SK-N-SH treated with all-trans-retinoic acid at 6 μM for 48 hours (cell line): ENCODE results near the gene ENTHD1.

Source experiments
- ATAC-seq: fragments of 200-7000 bp; cut with Tn5 transposase; 3 replicates; pipeline ENCODE4 v1.9.1; 2020; ENCODE audit warnings: mild to moderate bottlenecking, moderate library complexity
- ARNTL ChIP-seq: fragments of 450-650 bp; formaldehyde crosslinking; IDR thresholded peaks from 2 replicates; pipeline ENCODE4 v1.5.0; 2020; ENCODE audit warnings: low read depth, mild to moderate bottlenecking, moderate library complexity, borderline replicate concordance
- BACH2 ChIP-seq: fragments of 250-450 bp; sonication (Bioruptor Pico); IDR thresholded peaks from 2 replicates; pipeline ENCODE4 v1.9.0; 2021; ENCODE audit warnings: mild to moderate bottlenecking, borderline replicate concordance
- CSDC2 ChIP-seq: fragments of 250-450 bp; sonication (Bioruptor Pico); IDR thresholded peaks from 2 replicates; pipeline ENCODE4 v1.5.0; 2020; ENCODE audit warnings: mild to moderate bottlenecking, moderate library complexity
- CSRNP3 ChIP-seq: fragments of 250-450 bp; sonication (Bioruptor Pico); IDR thresholded peaks from 2 replicates; pipeline ENCODE4 v1.5.1; 2021; ENCODE audit warnings: mild to moderate bottlenecking, moderate library complexity
- ESRRG ChIP-seq: fragments of 250-450 bp; sonication (Bioruptor Pico); IDR thresholded peaks from 2 replicates; pipeline ENCODE4 v1.6.1; 2021; ENCODE audit warnings: mild to moderate bottlenecking
- GLIS3 ChIP-seq: fragments of 250-450 bp; sonication (Bioruptor Pico); IDR thresholded peaks from 2 replicates; pipeline ENCODE4 v1.5.0; 2020; ENCODE audit warnings: mild to moderate bottlenecking, moderate library complexity
- ISL1 ChIP-seq: fragments of 250-450 bp; sonication (Bioruptor Pico); IDR thresholded peaks from 2 replicates; pipeline ENCODE4 v2.1.2; 2022; ENCODE audit warnings: mild to moderate bottlenecking, moderate library complexity
- OSR1 ChIP-seq: fragments of 250-450 bp; sonication (Bioruptor Pico); IDR thresholded peaks from 2 replicates; pipeline ENCODE4 v1.8.0; 2022; ENCODE audit warnings: moderate library complexity, mild to moderate bottlenecking, inconsistent platforms
- PATZ1 ChIP-seq: fragments of 250-450 bp; sonication (Bioruptor Pico); IDR thresholded peaks from 2 replicates; pipeline ENCODE4 v1.8.0; 2020; ENCODE audit warnings: mild to moderate bottlenecking, moderate library complexity, borderline replicate concordance
- PPARA ChIP-seq: fragments of 250-450 bp; sonication (Bioruptor Pico); IDR thresholded peaks from 2 replicates; pipeline ENCODE4 v1.5.0; 2020; ENCODE audit warnings: mild to moderate bottlenecking, borderline replicate concordance
- RARB ChIP-seq: fragments of 250-450 bp; sonication (Bioruptor Pico); IDR thresholded peaks from 2 replicates; pipeline ENCODE4 v1.8.0; 2021; ENCODE audit warnings: mild to moderate bottlenecking, moderate library complexity
- SNAI2 ChIP-seq: fragments of 250-450 bp; sonication (Bioruptor Pico); IDR thresholded peaks from 2 replicates; pipeline ENCODE4 v1.5.0; 2020; ENCODE audit warnings: mild to moderate bottlenecking, moderate library complexity
- TCF4 ChIP-seq: fragments of 250-450 bp; sonication (Bioruptor Pico); IDR thresholded peaks from 2 replicates; pipeline ENCODE4 v1.8.0; 2021; ENCODE audit warnings: mild to moderate bottlenecking, moderate library complexity, borderline replicate concordance
- TSHZ2 ChIP-seq: fragments of 250-450 bp; sonication (Bioruptor Pico); IDR thresholded peaks from 2 replicates; pipeline ENCODE4 v1.5.0; 2020; ENCODE audit warnings: mild to moderate bottlenecking, moderate library complexity
- ZFP3 ChIP-seq: fragments of 250-450 bp; sonication (Bioruptor Pico); IDR thresholded peaks from 2 replicates; pipeline ENCODE4 v1.5.0; 2020; ENCODE audit warnings: mild to moderate bottlenecking, moderate library complexity
- ZFP30 ChIP-seq: fragments of 450-650 bp; formaldehyde crosslinking; IDR thresholded peaks from 2 replicates; pipeline ENCODE4 v1.5.0; 2022; ENCODE audit warnings: mild to moderate bottlenecking, moderate library complexity
- ZNF565 ChIP-seq: fragments of 450-650 bp; formaldehyde crosslinking; conservative IDR thresholded peaks from 2 replicates; pipeline ENCODE4 v1.5.0; 2020; ENCODE audit warnings: low read depth, mild to moderate bottlenecking, moderate library complexity
- ZNF8 ChIP-seq: fragments of 450-650 bp; formaldehyde crosslinking; IDR thresholded peaks from 2 replicates; pipeline ENCODE4 v1.5.0; 2020; ENCODE audit warnings: mild to moderate bottlenecking, moderate library complexity
- TF ChIP-seq, protein P1 (sequence below): fragments of 250-450 bp; sonication (Bioruptor Pico); IDR thresholded peaks from 2 replicates; pipeline ENCODE4 v1.5.1; 2020; ENCODE audit warnings: low read depth, mild to moderate bottlenecking, moderate library complexity

The ENTHD1 gene

DNA sequence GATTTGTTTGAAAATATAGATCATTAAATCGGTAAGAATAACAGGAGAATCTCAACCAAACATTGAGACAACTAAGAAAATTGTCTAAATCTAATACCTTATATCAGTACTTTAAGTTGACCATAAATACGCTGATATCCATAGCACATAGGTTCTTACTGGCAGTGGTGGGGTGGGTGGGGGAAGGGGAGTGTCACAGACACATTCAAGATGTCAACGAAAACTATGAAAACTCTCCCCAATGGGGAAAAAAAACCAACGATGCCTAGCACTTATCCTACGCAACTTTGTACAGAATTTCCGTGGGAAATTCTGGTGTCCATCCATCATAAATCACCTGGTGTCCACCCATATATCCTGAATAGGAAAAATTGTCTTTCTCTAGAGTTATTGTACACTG lies 13.5 kb upstream of the ENTHD1 start:
- ATAC-seq, result no peak
- no peak for TF ChIP-seq ESRRG (CRISPR knock-in tag)
- no peak for TF ChIP-seq GLIS3 (CRISPR knock-in tag)
- no peak for TF ChIP-seq ZFP3 (CRISPR knock-in tag)
- TF ChIP-seq CSRNP3 (CRISPR knock-in tag), result no peak
- no peak for TF ChIP-seq BACH2 (CRISPR knock-in tag)

- no peak for ATAC-seq
- TF ChIP-seq CSRNP3 (CRISPR knock-in tag) (no peak), RARB (no peak), GLIS3 (CRISPR knock-in tag) (no peak), TSHZ2 (no peak), ZNF565 (CRISPR knock-in tag) (no peak), ZFP30 (CRISPR knock-in tag) (no peak), ISL1 (CRISPR knock-in tag) (no peak), ESRRG (CRISPR knock-in tag) (no peak), BACH2 (CRISPR knock-in tag) (no peak)
- TF ChIP-seq, protein P1, sequence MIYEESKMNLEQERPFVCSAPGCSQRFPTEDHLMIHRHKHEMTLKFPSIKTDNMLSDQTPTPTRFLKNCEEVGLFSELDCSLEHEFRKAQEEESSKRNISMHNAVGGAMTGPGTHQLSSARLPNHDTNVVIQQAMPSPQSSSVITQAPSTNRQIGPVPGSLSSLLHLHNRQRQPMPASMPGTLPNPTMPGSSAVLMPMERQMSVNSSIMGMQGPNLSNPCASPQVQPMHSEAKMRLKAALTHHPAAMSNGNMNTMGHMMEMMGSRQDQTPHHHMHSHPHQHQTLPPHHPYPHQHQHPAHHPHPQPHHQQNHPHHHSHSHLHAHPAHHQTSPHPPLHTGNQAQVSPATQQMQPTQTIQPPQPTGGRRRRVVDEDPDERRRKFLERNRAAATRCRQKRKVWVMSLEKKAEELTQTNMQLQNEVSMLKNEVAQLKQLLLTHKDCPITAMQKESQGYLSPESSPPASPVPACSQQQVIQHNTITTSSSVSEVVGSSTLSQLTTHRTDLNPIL (CRISPR knock-in tag), result no peak
Observed at GRCh38 chr22:39906207-39906606, 12.6 kb upstream of the ENTHD1 start.

GRCh38 chr22:39905687-39906086 lies 12.1 kb upstream of the ENTHD1 start:
- no peak for ATAC-seq
- TF ChIP-seq ISL1 (CRISPR knock-in tag), result no peak
- TF ChIP-seq ESRRG (CRISPR knock-in tag), result no peak
- TF ChIP-seq ARNTL (CRISPR knock-in tag), result no peak
- TF ChIP-seq PATZ1 (CRISPR knock-in tag), result no peak
- no peak for TF ChIP-seq PPARA
- no peak for TF ChIP-seq SNAI2 (CRISPR knock-in tag)
- TF ChIP-seq, all 23 proteins: peak for 0

DNA sequence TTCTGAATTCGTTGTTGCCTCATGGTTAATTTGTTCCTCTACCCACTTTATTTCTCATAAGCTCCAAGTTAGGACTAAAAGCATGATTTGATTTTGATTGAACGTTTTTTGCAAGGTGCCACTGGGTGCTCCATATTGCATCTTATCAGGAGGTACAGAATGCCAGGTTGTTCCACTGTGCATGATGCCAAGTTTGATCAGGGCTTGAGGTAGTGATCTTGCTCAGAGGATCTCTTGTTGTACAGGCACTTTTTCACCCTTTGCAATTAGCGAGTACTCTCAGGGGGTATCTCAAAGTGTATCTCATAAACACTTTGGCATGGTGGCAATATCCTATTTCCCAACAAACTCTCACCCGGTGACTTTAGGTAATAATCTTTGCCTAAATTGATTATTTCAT lies 11.3 kb upstream of the ENTHD1 start:
- ATAC-seq, result no peak
- TF ChIP-seq OSR1 (CRISPR knock-in tag) (no peak), CSRNP3 (CRISPR knock-in tag) (no peak), BACH2 (CRISPR knock-in tag) (no peak), ZNF565 (CRISPR knock-in tag) (no peak), TCF4 (CRISPR knock-in tag) (no peak), PATZ1 (CRISPR knock-in tag) (no peak), ZNF8 (CRISPR knock-in tag) (no peak), CSDC2 (no peak), RARB (no peak)
- TF ChIP-seq, protein P1 (CRISPR knock-in tag), result no peak
